ENCODE data around the gene SPRR5. TPM values are rescaled to one million over a fixed set of nuclear protein-coding genes. Genes with fewer than 3 reads are reported as not detected.
A peak's percentile ranks its signal among the peaks of the same experiment; 100 is the strongest.

The SPRR5 gene
- total and polyA plus RNA-seq, 4 donors, result not detected

DNA sequence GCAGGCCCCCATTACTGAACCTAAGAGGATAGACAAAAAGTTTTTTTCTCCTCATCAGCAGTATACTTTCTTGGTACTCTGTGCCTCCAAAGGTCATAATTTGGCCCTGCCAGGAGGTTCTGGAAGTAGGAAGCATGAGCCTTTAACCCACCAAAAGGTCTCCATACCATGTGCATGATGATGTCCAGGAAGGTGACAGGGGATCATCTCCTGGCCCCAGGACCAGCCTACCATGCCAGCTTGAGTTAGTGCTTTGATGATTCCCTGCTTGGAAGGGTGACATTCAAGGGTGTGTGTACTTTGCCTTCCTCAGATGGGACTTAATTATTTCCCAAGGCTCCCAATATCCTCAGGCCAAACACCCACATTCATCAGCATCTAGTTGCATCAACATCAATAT lies 30.6 kb downstream of the SPRR5 start:
- no peak for DNase-seq (ENCODE audit: low read depth in 4 of 6, low spot score in 6 of 6)
- Histone ChIP-seq H3K4me1 (ENCODE audit: control insufficient read depth, insufficient read depth, low read length) (no peaks in the 10 kb centered on the region), H3K27me3 (ENCODE audit: control insufficient read depth, insufficient read depth, low read length) (no peaks in the 10 kb centered on the region), H3K36me3 (ENCODE audit: control insufficient read depth, insufficient read depth, low read length) (no peaks in the 10 kb centered on the region), H3K9me3 (ENCODE audit: control insufficient read depth, insufficient read depth, low read length) (no peaks in the 10 kb centered on the region), H3K4me3 (ENCODE audit: low read depth, low read length) (no peak overlapping the region), H3K27ac (ENCODE audit: low read depth, low read length) (no peak overlapping the region)

DNA sequence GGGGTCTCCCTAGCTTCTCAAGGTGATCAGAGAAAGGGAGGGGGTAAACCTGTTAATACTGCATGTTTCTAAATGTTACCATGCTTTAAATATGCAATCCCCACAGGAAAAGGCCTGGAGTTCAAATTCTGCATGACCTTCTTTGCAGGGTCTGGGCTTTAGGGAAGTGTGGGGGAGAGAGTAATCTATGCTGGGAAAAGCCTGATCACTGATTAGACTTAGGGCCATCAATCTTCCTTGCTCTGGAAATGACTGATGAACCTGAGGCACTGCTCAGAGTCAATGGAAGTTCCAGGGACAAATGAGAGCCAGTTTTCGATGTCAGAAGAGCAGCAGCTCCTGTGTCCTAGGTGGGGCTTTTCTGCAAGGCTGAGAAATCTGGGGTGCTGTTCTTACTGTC lies 33.7 kb downstream of the SPRR5 start:
- Histone ChIP-seq H3K4me1 (ENCODE audit: control insufficient read depth, insufficient read depth, low read length) (no peaks in the 10 kb centered on the region), H3K9me3 (ENCODE audit: control insufficient read depth, insufficient read depth, low read length) (no peaks in the 10 kb centered on the region), H3K4me3 (ENCODE audit: low read depth, low read length) (no peak overlapping the region), H3K27me3 (ENCODE audit: control insufficient read depth, insufficient read depth, low read length) (no peaks in the 10 kb centered on the region), H3K27ac (ENCODE audit: low read depth, low read length) (no peak overlapping the region), H3K36me3 (ENCODE audit: control insufficient read depth, insufficient read depth, low read length) (no peaks in the 10 kb centered on the region)
- no peak for DNase-seq (ENCODE audit: low read depth in 4 of 6, low spot score in 6 of 6)
- 67% methylated on average over 1 of the region's 1 CpG for WGBS (ENCODE audit: insufficient coverage)

DNA sequence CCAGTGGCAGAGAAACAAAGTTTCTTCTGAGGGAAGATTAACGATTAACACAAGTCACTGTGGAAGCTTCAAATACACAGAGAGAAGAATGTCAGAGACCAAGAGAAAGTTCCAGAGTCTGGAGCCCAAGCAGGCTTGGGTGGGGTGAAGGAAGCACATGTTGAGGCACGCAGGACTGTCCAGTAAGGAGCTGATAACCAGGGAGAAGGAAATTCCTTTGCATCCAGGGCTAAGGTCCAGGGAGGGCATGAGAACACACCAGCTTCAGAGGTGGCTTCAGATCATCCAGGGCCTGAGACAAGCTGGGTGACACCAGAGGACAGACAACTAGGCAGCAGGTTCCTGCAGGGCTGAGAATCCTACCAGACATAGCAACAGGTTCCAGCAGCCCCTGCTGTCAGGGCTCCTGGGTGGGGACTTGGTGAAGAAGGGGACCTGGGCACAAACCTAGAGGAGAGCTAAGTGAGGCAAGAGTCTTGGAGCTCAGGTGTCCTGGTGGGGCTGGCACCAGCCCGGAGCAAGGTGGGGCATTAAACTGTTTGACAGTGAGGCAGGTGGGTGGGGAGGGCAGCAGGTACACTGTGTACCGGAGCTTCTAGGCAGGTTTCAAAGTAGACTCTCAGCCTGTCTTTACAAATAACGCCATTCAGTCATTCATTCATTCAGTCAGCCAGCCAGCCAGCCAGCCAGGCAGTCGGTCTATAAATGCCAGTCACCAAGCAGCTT lies 34.3 kb downstream of the SPRR5 start:
- no peak for DNase-seq (ENCODE audit: low read depth in 4 of 6, low spot score in 6 of 6)
- Histone ChIP-seq H3K4me1 (ENCODE audit: control insufficient read depth, insufficient read depth, low read length) (no peaks in the 10 kb centered on the region), H3K36me3 (ENCODE audit: control insufficient read depth, insufficient read depth, low read length) (no peaks in the 10 kb centered on the region), H3K27ac (ENCODE audit: low read depth, low read length) (no peak overlapping the region), H3K4me3 (ENCODE audit: low read depth, low read length) (no peak overlapping the region), H3K9me3 (ENCODE audit: control insufficient read depth, insufficient read depth, low read length) (no peaks in the 10 kb centered on the region), H3K27me3 (ENCODE audit: control insufficient read depth, insufficient read depth, low read length) (no peaks in the 10 kb centered on the region)
- WGBS (ENCODE audit: insufficient coverage), result 90% methylated on average over 4 of the region's 6 CpGs

DNA sequence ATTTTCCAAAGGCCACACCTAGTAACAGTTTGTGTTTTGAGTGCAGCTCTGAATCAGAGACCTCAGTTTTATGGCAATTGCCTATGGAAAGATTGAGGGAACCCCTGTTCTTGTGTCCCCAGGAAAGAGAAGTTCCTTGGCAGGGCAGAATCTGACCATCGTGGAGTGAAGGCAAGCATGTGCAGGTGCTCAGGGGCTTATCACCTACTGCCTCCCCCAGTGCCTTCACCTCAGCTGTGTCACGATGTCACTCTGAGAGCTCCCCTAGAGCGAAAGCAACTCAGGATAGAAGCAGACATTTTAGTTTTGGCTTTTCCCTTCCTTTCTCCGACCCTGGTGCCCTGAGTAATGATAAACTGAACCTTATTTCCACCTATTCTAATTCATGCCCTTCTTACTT lies 35.1 kb downstream of the SPRR5 start:
- no peaks in the 10 kb centered on the region for H3K9me3 ChIP-seq (ENCODE audit: control insufficient read depth, insufficient read depth, low read length)
- no peak for DNase-seq (ENCODE audit: low read depth in 4 of 6, low spot score in 6 of 6)
- H3K27ac ChIP-seq (ENCODE audit: low read depth, low read length), result no peak overlapping the region
- H3K27me3 ChIP-seq (ENCODE audit: control insufficient read depth, insufficient read depth, low read length), result no peaks in the 10 kb centered on the region
- 89% methylated on average over 4 of the region's 4 CpGs for WGBS (ENCODE audit: insufficient coverage)
- H3K36me3 ChIP-seq (ENCODE audit: control insufficient read depth, insufficient read depth, low read length), result no peaks in the 10 kb centered on the region
- no peak overlapping the region for H3K4me3 ChIP-seq (ENCODE audit: low read depth, low read length)
- H3K4me1 ChIP-seq (ENCODE audit: control insufficient read depth, insufficient read depth, low read length), result no peaks in the 10 kb centered on the region

DNA sequence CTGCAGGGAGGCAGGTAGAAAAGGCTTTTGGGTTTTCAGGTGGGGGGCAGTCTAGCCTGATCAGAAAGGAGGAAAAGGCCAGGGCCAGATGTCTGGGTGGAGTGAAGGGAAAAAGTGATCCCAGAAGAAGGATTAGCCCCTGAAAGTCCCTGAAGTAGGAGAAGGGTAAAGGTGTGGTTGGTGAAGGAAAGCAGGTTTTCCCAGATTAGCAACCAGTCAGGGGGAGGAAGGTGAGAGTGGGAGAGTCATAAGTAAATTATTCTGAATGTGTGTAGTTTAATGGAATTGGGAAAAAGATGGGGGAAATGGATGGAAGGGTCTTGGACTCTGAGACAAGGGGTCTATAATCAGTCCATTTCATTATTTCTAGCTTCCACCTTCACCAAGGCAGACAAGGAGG lies 36.2 kb downstream of the SPRR5 start:
- no peaks in the 10 kb centered on the region for H3K27me3 ChIP-seq (ENCODE audit: control insufficient read depth, insufficient read depth, low read length)
- no peaks in the 10 kb centered on the region for H3K9me3 ChIP-seq (ENCODE audit: control insufficient read depth, insufficient read depth, low read length)
- H3K36me3 ChIP-seq (ENCODE audit: control insufficient read depth, insufficient read depth, low read length), result no peaks in the 10 kb centered on the region
- H3K27ac ChIP-seq (ENCODE audit: low read depth, low read length), result no peak overlapping the region
- no peak for DNase-seq (ENCODE audit: low read depth in 4 of 6, low spot score in 6 of 6)
- H3K4me1 ChIP-seq (ENCODE audit: control insufficient read depth, insufficient read depth, low read length), result no peaks in the 10 kb centered on the region
- no peak overlapping the region for H3K4me3 ChIP-seq (ENCODE audit: low read depth, low read length)

DNA sequence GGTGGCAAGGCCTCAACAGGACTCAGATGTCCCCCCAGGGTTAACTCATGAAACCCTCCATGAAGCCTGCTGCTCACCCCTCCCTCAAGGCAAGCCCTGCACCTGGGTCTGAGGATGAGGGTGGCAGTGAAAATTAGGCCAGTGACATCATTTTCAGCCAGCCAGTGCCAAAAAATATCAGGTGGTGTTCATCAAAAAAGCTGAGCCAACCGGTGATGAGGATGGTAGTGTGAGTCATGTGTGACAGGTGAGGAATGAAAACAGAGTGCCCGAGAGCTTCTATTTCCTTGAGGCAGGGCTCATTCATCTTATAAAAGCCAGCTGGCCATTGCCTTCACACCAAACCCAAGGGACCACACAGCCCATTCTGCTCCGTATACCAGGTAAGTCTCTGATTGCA lies 36.7 kb downstream of the SPRR5 start, which contains the start of gene SPRR1A:
TSS of gene SPRR1A (plus strand) at position 339 of the 400 bp plus-strand sequence. CDS start 1,150 bp downstream, outside the sequence.
- no peak for DNase-seq (ENCODE audit: low read depth in 4 of 6, low spot score in 6 of 6)
- Histone ChIP-seq H3K4me1 (ENCODE audit: control insufficient read depth, insufficient read depth, low read length) (no peaks in the 10 kb centered on the region), H3K36me3 (ENCODE audit: control insufficient read depth, insufficient read depth, low read length) (no peaks in the 10 kb centered on the region), H3K4me3 (ENCODE audit: low read depth, low read length) (no peak within 1 kb of the TSS), H3K27ac (ENCODE audit: low read depth, low read length) (no peak within 1 kb of the TSS), H3K27me3 (ENCODE audit: control insufficient read depth, insufficient read depth, low read length) (no peaks in the 10 kb centered on the region), H3K9me3 (ENCODE audit: control insufficient read depth, insufficient read depth, low read length) (no peaks in the 10 kb centered on the region)
- WGBS (ENCODE audit: insufficient coverage), result no CpG with 5 or more reads among the region's 3 CpGs

DNA sequence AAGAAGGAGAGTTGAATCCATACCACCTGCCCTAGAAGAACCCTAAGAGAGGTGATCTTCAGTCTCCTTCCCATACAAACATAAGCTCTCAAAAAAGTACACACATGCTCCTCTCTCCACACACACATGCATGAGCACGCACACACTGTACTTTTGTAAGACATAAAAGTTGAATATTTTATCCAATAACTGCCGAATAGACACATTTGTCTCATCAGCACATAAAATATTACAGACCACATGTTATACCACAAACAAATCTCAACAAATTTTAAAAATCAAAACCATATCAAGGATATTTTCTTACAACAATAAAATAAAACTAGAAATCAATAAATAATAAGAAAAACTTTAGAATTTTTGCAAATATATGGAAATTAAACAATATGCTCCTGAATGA lies 39.6 kb downstream of the SPRR5 start:
- Histone ChIP-seq H3K9me3 (ENCODE audit: control insufficient read depth, insufficient read depth, low read length) (no peaks in the 10 kb centered on the region), H3K27ac (ENCODE audit: low read depth, low read length) (no peak overlapping the region), H3K4me1 (ENCODE audit: control insufficient read depth, insufficient read depth, low read length) (no peaks in the 10 kb centered on the region), H3K36me3 (ENCODE audit: control insufficient read depth, insufficient read depth, low read length) (no peaks in the 10 kb centered on the region), H3K4me3 (ENCODE audit: low read depth, low read length) (no peak overlapping the region), H3K27me3 (ENCODE audit: control insufficient read depth, insufficient read depth, low read length) (no peaks in the 10 kb centered on the region)
- no peak for DNase-seq (ENCODE audit: low read depth in 4 of 6, low spot score in 6 of 6)
- WGBS (ENCODE audit: insufficient coverage), result no CpG with 5 or more reads among the region's 2 CpGs

DNA sequence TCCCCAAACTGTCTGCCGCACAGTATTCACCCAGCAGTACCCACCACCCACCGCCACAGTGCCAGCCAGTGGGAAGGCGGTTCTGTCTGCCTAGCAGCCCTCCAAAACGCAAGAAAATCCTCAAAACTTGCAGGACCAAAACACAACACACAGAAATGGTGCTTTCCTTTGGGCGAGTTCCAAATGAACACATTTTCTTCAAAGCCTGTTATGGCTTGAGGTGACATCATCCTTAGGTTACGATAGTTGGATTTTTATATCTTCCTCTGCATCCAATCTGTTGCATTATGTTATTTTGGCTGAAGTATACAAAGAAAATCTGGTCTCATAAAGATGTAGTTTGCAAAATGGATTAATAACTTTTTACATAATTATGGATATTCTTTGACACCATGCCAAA lies 46.2 kb downstream of the SPRR5 start:
- H3K4me1 ChIP-seq (ENCODE audit: control insufficient read depth, insufficient read depth, low read length), result peaks cover 5% of the 10 kb centered on the region
- DNase-seq (ENCODE audit: low read depth in 4 of 6, low spot score in 6 of 6), result peak in 1 of 6 donors; percentile 89

DNA sequence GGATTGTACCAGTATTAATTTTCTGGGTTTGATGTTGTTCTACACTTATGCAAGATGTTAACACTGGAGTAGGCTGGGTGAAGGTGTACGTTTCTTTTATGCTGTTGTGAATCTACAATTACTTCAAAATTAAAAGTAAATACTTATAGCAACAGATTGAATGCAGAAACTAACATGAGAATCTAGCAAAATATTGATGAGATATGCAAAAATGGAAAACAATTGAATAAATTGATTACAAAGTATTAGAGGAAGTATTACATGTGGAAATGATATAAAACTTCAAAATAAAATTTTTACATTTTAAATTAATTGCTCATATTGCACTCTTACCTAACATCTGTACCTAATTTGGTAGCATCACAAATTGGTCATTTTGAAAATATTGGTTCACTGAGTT lies 48.8 kb downstream of the SPRR5 start:
- Histone ChIP-seq H3K4me3 (ENCODE audit: low read depth, low read length) (no peak overlapping the region), H3K27ac (ENCODE audit: low read depth, low read length) (no peak overlapping the region), H3K4me1 (ENCODE audit: control insufficient read depth, insufficient read depth, low read length) (peaks cover 5% of the 10 kb centered on the region), H3K9me3 (ENCODE audit: control insufficient read depth, insufficient read depth, low read length) (no peaks in the 10 kb centered on the region), H3K36me3 (ENCODE audit: control insufficient read depth, insufficient read depth, low read length) (no peaks in the 10 kb centered on the region), H3K27me3 (ENCODE audit: control insufficient read depth, insufficient read depth, low read length) (no peaks in the 10 kb centered on the region)
- DNase-seq (ENCODE audit: low read depth in 4 of 6, low spot score in 6 of 6), result no peak
- WGBS (ENCODE audit: insufficient coverage), result no CpG with 5 or more reads among the region's 1 CpG

More for the DNA sequence above, 46.2 kb downstream of the SPRR5 start:
- Histone ChIP-seq H3K36me3 (ENCODE audit: control insufficient read depth, insufficient read depth, low read length) (no peaks in the 10 kb centered on the region), H3K27me3 (ENCODE audit: control insufficient read depth, insufficient read depth, low read length) (no peaks in the 10 kb centered on the region), H3K4me3 (ENCODE audit: low read depth, low read length) (no peak overlapping the region), H3K9me3 (ENCODE audit: control insufficient read depth, insufficient read depth, low read length) (no peaks in the 10 kb centered on the region), H3K27ac (ENCODE audit: low read depth, low read length) (no peak overlapping the region)
- WGBS (ENCODE audit: insufficient coverage), result no CpG with 5 or more reads among the region's 6 CpGs

DNA sequence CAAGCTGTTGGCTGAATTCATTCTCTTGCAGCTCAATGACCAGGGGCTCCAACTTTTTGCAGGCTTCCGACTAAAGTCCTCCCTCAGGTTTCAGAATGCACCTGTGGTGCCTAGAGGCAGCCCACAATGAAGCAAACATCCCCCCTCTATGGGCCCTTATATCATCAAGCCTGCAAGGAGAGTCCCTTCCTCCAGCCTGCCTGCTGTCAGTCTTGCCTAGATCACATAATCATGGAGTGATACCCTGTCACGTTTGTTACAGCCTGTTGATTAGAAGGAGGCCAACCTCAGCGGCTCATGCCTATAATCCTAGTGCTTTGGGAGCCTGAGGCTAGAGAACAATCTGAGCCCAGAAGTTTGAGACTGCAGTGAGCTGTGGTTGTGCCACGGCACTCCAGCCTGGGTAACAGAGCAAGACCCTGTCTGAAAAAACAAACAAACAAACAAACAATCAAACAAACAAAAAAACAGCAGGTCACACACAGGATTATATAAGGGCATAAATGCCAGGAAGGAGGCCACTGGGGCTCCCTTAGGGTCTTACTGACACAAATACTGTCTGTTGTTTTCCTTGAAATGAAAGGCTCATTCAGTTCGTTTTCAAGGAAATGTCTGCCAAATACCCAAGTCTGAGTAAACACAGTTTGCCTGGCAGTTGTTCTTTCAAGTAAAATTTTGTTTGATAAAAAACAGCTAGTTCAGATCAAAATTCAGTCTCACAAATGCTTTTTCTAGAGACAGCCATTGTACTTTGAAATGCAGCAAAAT lies 49.8 kb downstream of the SPRR5 start:
- DNase-seq (ENCODE audit: low read depth in 4 of 6, low spot score in 6 of 6), result peak in 3 of 6 donors; percentile 5 to 80 (median 37)
- Histone ChIP-seq H3K27ac (ENCODE audit: low read depth, low read length) (no peak overlapping the region), H3K36me3 (ENCODE audit: control insufficient read depth, insufficient read depth, low read length) (no peaks in the 10 kb centered on the region), H3K27me3 (ENCODE audit: control insufficient read depth, insufficient read depth, low read length) (no peaks in the 10 kb centered on the region), H3K4me1 (ENCODE audit: control insufficient read depth, insufficient read depth, low read length) (peaks cover 5% of the 10 kb centered on the region), H3K9me3 (ENCODE audit: control insufficient read depth, insufficient read depth, low read length) (no peaks in the 10 kb centered on the region), H3K4me3 (ENCODE audit: low read depth, low read length) (no peak overlapping the region)
- 24% methylated on average over 4 of the region's 5 CpGs for WGBS (ENCODE audit: insufficient coverage)

Measured in spinal cord (tissue), 10 donors.